ENCODE results near the gene SLC38A3.

The SLC38A3 gene

DNA sequence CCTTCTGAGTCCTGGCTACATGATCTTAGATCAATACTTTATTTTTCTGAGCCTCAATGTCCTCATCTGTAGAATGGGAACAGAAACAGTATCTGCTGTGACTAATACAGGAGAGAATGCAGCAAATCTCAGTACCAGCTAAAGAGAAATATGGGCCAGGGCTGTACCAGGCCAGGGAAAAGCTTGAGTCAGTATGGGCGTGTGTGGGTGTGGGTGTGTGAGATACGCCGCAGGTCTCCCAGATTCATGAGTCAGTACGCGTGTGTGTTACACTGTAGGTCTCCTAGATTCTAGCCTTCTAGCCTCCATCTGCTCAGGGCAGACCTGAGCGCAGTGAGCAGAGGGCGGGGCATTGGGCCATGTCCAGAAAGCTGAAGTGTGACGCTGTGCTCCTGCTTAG is 46.1 kb downstream of the SLC38A3 start:
- peak overlapping the region; percentile 55 for H3K27ac ChIP-seq
- in situ Hi-C loops (cut with HindIII; ENCODE audit: low pct_ligation_motif_present, low sequenced_read_pairs): no loop called here
- no peaks in the 10 kb centered on the region for H3K27me3 ChIP-seq (replicated peaks)
- TF ChIP-seq, protein P1, sequence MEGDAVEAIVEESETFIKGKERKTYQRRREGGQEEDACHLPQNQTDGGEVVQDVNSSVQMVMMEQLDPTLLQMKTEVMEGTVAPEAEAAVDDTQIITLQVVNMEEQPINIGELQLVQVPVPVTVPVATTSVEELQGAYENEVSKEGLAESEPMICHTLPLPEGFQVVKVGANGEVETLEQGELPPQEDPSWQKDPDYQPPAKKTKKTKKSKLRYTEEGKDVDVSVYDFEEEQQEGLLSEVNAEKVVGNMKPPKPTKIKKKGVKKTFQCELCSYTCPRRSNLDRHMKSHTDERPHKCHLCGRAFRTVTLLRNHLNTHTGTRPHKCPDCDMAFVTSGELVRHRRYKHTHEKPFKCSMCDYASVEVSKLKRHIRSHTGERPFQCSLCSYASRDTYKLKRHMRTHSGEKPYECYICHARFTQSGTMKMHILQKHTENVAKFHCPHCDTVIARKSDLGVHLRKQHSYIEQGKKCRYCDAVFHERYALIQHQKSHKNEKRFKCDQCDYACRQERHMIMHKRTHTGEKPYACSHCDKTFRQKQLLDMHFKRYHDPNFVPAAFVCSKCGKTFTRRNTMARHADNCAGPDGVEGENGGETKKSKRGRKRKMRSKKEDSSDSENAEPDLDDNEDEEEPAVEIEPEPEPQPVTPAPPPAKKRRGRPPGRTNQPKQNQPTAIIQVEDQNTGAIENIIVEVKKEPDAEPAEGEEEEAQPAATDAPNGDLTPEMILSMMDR (IDR thresholded peaks at IDR 0.05; ENCODE audit: low read depth, low read length, missing control alignments): no peak
- DNase-seq: peak; percentile 93
- H3K4me3 ChIP-seq (ENCODE audit: low read depth, low read length): no peak overlapping the region
- H3K36me3 ChIP-seq (replicated peaks): peaks cover 55% of the 10 kb centered on the region

DNA sequence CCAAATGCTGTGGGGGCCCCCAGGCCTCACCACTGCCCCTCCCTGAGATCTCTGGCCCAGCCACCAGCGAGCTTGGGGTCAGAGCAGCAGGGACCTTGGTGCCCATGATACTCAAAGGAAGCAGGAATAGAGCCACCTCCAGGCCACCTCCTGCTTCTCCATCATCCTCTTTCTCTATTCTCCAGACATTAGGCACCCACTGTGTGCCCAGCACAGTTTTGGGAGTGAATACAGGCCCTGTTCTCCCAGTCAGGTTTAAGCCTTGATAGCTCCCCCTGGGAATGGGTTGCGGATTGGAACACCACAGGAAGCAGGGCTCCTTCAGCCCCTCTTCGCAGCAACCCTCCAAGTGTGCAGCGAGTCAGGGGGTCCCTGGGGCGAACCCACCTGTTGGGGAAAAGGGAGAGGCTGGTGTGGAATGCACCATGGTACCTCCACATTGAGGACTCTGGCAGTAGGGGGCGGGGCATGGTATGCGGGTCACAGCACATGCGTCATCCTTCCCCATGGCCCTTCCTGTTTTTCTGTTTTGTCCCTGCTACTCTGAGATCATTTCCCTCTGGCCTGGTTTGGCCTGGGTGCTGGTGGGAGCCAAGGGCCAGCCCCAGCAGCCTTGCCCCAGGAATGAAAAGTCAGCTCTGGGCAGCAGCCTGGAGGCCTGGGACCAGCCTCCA is 49.6 kb downstream of the SLC38A3 start:
- Histone ChIP-seq H3K4me3 (ENCODE audit: low read depth, low read length) (no peak overlapping the region), H3K27me3 (replicated peaks) (no peaks in the 10 kb centered on the region), H3K36me3 (replicated peaks) (peaks cover 74% of the 10 kb centered on the region), H3K27ac (peak overlapping the region; percentile 71)
- TF ChIP-seq, protein P1 (IDR thresholded peaks at IDR 0.05; ENCODE audit: low read depth, low read length, missing control alignments): peak; percentile 6
- peak; percentile 52 for DNase-seq
- in situ Hi-C loops (cut with HindIII; ENCODE audit: low pct_ligation_motif_present, low sequenced_read_pairs): no loop called here

DNA sequence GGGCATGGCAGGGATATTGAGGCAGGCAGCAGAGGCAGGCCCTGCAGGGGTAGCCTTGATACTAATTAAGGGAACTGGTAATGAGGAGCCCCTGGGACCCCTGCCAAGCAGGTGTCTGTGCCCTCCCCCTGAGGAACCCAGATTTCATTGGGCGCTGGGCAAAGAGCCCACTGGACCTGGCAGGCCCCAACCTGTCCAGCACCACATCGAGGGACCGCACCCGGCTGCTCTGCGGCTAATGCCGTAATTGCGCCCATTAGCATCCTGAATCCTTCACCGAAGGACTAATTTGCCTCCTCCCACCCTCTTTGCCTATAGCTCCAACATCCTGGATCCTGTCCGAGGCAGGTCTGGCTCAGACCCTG is 50.2 kb downstream of the SLC38A3 start:
- Histone ChIP-seq H3K4me3 (ENCODE audit: low read depth, low read length) (no peak overlapping the region), H3K27ac (peak overlapping the region; percentile 71)

DNA sequence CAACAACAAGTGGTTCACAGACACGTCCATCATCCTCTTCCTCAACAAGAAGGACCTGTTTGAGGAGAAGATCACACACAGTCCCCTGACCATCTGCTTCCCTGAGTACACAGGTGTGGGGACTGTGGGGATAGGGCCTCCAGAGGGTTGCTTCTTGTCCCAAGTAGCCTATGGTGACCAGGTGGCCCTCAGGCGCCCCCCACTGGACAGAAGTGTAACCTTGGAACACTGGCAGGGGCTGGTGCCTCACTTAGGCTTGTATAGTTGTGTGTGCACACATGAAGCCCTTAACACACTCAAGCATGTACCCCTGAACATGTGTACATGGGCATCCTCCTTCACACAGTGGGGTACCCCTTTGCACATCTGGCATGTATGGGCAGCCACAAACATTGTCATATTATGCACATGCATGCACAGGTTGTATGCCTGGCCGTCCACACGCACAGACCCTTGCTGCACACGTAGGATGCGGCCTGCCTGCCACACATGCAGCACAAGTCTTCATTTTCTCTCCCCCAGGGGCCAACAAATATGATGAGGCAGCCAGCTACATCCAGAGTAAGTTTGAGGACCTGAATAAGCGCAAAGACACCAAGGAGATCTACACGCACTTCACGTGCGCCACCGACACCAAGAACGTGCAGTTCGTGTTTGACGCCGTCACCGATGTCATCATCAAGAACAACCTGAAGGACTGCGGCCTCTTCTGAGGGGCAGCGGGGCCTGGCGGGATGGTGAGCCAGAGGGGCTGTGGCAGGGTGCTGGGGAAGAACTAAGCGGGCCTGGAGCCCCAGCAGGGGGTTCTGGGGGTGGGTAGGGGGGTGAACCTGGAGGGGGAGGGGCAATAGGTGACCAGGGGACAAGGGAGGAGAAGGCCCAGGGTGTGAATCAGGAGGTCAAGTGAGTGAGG is 52.2 kb downstream of the SLC38A3 start:
- in situ Hi-C loops (cut with HindIII; ENCODE audit: low pct_ligation_motif_present, low sequenced_read_pairs): no loop called here
- H3K27me3 ChIP-seq (replicated peaks): no peaks in the 10 kb centered on the region
- H3K4me3 ChIP-seq (ENCODE audit: low read depth, low read length): no peak overlapping the region
- TF ChIP-seq, protein P1 (IDR thresholded peaks at IDR 0.05; ENCODE audit: low read depth, low read length, missing control alignments): peak; percentile 79
- no peak for DNase-seq
- H3K27ac ChIP-seq: no peak overlapping the region
- H3K36me3 ChIP-seq (replicated peaks): peaks cover 63% of the 10 kb centered on the region

More for the DNA sequence above, 50.2 kb downstream of the SLC38A3 start:
- in situ Hi-C loops (cut with HindIII; ENCODE audit: low pct_ligation_motif_present, low sequenced_read_pairs): no loop called here
- Histone ChIP-seq H3K36me3 (replicated peaks) (peaks cover 74% of the 10 kb centered on the region), H3K27me3 (replicated peaks) (no peaks in the 10 kb centered on the region)
- TF ChIP-seq, protein P1 (IDR thresholded peaks at IDR 0.05; ENCODE audit: low read depth, low read length, missing control alignments): no peak
- DNase-seq: no peak

DNA sequence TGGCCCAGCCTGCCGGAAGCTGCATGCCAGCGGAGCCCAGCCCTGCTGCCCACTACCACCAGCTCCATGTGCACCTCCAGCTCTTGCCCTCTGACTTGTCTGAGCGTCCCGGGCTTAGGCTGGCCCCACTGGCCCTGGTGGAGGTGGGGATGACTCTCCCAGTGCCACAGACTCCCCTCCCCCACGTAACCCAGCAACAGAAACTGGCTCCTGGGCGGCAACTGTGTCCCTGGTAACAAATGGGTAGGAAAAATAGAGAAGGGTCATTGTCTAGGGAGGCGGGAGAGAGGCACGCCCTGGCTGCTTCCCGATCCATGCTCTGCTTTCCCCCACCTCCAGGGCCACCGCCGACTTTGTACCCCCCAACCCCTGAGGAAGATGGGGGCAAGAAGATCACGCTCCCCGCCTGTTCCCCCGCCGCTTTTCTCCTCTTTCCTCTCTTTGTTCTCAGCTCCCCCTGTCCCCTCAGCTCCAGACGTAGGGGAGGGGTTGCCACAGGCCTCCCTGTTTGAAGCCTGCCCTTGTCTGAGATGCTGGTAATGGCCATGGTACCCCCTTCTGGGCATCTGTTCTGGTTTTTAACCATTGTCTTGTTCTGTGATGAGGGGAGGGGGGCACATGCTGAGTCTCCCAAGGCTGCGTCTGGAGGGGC is 53.1 kb downstream of the SLC38A3 start:
- H3K27ac ChIP-seq: no peak overlapping the region
- no peak overlapping the region for H3K4me3 ChIP-seq (ENCODE audit: low read depth, low read length)
- TF ChIP-seq, protein P1 (IDR thresholded peaks at IDR 0.05; ENCODE audit: low read depth, low read length, missing control alignments): no peak
- DNase-seq: no peak
- in situ Hi-C loops (cut with HindIII; ENCODE audit: low pct_ligation_motif_present, low sequenced_read_pairs): no loop called here
- H3K36me3 ChIP-seq (replicated peaks): peaks cover 55% of the 10 kb centered on the region
- H3K27me3 ChIP-seq (replicated peaks): no peaks in the 10 kb centered on the region
